HG02884 (cell line): ENCODE results near the gene PHF20.
"Not testable (repeated sequence)": the region's sequence is repeated elsewhere in the genome, so short reads cannot be mapped to it uniquely, and the experiment has no call there.

ENCODE experiments used
- ATAC-seq: cut with Tn5 transposase; IDR thresholded peaks from one replicate; pipeline ENCODE4 v1.9.1; 2021; ENCODE audit warnings: mild to moderate bottlenecking, moderate library complexity; ENCODE audit not compliant: unreplicated experiment

The PHF20 gene

DNA sequence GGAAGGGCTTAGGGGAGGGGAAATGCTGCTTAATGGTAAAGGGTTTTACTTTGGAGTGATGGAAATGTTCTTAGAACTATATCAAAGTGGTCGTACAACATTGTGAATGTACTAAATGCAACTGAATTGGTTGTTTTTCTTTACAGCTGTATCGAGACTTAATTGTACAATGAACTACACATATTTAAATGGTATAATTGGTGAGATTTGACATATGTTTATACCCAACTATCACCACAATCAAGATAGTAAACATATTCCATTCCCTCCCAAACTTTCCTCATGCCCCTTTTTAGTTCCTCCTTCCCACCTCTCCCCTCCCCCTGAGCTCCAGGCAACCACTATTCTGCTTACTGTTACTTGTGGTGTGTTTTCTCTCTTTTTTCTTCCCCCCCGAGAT, 138.4 kb downstream of the PHF20 start:
- no peak for ATAC-seq

DNA sequence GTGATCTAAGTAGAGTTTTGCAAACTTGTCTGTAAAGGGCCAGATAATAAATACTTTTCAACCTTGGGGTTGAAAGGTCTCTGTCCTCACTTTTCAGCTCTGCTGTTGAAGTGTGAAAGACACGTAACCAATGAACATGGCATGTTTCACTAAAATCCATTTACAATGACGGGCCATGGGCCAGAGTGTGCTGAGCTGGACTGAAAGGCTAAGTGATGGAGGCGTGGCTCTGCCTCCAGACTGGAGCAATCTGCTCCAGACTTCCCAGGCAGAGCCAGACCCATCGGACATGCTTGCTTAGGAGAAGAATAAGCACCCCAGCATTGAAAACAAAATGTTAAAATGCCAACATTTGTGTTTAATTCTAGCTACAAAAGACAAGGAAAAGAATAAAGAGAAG, 141.1 kb downstream of the PHF20 start:
- no peak for ATAC-seq

DNA sequence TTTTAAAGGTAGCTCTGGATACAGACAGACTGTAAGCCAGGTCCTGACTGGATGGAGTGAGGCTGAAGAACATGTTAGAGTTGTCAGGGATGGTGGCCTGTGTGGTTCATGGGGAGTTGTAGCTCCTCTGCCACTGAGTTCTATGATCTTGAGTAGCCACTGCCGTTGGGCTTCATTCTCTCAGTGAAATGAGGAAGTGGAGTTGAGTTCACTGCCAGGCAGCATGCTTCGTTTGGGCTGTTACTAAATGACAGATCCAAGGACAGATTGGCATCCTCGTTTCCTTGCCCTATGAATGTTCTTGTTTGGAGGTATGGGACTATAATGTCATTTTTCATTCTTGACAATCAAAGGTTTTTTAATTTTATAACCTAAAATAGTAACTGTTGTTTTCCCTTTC, 145.3 kb downstream of the PHF20 start:
- no peak for ATAC-seq

DNA sequence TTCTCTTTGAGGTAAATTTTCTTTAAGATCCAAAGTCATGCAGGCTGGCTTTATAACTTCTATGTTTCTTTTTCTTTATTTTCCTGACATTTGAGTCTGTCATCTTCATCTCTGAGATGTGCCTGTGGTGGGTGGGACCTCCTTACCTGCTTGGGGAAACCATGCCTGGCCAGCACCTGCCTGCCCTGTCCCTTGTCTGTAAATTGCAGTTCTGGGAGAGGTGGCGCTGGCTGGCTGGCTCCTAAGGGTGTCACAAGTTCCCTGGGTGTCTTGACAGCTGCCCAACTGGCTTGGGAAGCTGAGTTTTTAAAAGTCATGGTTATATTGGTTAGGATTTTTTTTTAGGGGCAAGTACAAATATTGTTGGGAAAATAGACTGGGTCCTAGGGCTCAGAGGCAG, 146.2 kb downstream of the PHF20 start:
- no peak for ATAC-seq

DNA sequence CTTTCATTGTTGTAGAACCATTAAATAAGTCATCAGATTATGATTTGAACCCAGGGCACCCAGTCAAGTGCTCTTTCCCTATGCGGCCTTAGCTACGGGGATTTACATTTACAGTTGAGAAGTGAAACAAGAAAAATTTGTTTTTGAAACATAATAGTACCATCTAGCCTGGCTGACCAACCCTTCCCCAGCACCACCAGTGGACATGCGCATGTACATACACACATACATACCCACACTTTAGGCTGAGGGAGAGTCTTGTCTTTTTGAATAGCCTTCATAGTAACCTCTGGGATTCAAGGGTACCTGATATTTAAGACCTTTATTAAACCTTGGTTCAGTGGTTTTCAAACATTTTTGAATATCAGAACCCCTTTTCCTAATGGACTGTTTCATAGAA, 148.7 kb downstream of the PHF20 start:
- ATAC-seq: no peak

DNA sequence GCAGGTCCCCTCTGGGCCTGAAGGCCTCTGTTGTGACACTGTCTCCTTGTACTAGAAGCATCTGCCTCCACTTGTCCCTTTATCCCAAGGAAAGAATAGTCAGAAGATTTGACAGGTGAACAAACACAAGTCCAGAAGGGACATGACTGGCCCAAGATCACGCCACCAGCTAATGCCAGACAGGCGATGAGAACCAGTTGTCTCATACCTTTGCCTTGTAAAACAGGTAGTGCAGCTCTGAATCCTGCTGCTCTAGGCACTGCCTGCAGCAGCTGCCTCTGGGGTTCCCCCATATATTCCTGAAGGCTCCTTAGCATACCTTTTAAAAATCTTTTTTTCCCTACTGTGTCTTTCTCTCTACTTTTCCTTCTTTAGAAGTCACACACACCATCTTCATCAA, 157.5 kb downstream of the PHF20 start:
- no peak for ATAC-seq

DNA sequence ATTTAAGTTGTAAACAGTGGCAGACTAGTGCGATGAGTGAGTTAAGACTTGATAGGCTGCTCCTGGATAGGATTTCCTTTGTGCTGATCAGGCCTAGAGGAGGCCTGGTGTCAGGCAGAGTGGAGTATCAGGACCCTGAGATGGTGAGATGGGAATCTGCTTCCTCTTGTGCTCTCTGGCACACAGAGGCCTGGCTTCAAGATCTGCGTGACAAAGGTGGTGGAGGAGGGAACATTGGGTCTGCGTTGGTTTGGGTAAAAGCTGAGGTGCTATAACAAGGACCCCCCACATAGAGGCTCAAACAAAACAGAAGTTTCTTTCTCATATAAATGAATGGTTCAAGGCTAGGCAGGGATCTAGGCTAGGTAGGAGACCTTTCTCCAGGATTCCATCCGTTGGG, 162.2 kb downstream of the PHF20 start:
- no peak for ATAC-seq

DNA sequence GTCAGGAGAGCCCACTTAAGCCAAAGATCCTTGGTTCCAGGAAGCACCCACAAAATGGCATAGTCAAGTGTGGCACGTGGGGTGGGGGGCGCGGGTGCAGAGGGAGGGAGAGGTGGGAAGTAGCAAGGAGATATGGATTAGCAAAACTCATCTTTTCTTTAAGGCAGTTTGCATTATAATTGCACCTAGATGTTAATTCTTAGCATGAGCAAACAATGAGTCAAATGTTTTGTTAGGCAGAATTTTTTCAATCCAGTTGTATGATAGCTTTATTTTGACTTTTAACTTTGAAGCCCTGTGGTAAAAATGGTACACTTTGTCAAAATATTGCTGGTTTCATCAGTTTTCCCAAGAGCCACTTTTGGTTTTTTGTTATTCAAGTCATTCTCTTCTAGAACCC, 167.4 kb downstream of the PHF20 start:
- no peak for ATAC-seq

DNA sequence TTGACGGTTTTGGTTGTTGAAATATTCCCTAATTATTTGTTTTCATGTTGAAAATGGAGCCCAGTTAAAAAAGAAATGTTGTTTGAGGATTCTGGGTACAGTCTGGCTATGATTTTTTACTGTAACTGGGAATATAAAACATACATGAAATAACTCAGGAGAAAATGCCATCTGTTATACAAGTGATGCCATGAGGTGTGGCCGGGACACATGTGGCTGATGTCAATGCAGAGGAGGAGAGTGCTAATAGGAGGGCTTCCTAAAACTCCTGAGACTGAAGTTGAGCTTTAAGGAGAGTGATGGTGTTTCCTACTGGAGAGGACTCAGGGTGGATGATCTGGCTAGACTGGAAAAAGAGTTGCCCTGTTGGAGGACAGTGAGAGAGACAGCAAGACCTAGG, 169.8 kb downstream of the PHF20 start:
- no peak for ATAC-seq

DNA sequence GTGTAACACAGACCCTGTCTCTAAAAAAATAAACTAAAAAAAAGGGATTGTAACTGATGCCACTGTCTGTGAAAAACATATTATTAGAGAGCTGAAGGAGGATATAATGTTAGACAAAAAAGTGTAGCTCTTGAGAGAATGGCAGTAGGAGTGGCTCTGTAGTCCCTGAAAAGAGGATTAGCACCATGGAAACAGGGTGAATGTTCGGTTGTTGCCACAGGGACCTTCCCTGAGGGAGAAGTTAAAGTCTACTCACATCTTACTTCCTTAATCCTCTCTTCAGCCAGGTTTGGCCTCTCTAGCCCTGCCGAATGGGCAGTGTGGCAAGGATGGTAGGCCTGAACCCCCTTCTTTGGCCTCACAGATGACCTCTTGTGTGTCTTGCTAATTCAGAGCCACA, 170.4 kb downstream of the PHF20 start:
- ATAC-seq: no peak

DNA sequence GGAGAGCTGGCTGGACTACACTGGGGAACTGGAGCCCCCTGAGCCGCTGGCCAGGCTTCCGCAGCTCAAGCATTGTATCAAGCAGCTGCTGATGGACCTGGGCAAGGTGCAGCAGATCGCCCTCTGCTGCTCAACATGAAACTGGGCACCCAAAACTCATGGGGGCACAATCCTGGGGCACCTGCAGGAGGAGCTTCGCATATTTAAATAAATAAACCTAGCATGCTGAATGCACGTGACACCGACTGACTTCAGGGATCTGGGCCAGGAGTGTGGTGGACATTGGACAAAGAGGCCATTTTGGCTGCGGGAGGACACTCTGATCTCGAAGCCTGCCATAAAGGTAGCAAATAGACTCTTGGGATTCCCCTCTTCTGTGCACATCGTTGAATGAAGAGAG, 175.7 kb downstream of the PHF20 start:
- ATAC-seq: no peak

DNA sequence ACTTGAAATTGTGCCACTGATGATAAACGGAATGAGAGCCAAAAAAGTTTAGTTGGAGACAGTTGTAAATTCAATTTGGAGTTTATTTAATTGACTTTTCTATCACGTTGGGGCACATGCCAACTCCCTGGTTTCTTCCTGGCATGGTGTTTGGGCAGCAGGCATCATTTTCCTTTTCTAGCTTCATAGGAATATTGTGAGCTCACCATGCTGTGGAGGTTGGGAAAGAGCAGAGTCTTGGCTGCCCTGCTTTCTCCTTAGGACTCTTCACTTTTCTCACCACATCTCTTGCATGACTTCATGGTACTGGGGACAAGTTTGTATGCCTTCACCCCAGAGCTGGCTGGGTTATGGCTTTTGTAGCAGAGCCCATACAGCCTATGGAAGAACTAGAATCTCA, 176.1 kb downstream of the PHF20 start:
- no peak for ATAC-seq

DNA sequence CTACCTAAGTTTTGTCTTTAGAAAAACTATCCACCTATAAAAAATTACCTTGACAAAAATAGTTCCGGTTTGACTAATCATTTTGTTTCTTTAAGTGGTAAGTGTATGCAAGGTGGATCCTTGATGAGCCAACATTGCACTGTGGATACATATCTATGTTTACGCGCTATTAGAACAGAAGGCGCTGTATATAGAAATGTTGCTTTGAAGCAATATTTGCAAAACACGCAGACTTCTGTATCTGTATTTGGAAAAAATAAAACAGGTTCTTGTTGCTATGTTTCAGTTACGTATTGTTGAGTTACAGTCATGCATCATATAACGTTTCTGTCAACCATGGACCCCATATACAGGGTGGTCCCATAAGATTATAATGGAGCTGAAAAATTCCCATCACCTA, 178.3 kb downstream of the PHF20 start:
- no peak for ATAC-seq

DNA sequence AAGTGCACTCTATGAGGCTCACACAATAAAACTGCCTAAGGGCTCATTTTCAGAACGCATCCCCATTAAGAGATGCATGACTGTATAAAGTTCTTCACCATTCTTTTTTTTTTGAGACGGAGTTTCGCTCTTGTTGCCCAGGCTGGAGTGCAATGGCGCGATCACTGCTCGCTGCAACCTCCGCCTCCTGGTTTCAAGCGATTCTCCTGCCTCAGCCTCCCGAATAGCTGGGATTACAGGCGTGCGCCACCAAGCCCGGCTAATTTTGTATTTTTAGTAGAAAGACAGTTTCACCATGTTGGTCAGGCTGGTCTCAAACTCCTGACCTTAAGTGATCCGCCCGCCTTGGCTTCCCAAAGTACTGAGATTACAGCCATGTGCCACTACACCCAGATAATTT, 180.3 kb downstream of the PHF20 start:
- ATAC-seq: not testable (repeated sequence)

DNA sequence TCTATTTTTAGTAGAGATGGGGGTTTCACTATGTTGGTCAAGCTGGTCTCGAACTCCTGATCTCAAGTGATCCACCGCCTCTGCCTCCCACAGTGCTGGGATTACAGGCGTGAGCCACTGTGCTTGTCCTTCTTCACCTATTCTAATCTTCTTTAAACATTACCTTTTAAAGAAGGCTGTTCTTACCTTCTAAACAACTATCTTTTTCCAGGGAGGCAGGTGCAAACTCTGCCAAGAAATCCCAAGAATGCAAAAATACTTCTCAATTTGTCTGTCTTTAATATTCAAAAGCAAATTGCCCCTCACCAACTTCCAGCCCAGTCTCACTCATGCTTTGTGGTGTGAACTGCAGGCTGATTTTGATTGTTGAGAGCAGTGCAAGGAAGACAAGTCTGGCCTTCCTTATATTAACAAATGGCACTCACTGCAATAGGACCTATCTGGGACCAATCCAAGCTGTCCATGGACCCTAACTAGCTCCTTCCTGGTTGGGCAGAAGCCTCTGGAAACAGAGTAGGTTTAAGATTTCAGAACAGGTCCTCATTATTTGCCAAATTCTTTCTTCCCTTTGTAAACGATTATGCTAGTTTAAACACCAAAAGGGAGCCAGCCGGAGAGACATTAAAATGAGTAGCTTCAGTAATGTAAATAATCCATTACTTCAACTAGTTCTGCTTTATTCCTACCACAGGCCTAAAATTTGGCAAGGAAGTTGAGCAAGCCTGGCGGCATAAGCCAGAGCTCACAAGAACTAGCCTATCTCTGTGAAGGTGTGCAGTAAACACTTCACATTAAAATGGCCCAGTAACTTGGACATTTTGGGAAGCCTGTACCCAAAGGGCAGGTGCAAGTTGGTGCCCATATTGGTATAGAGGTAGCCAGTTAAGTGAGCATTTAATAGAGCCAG, 180.9 kb downstream of the PHF20 start:
- no peak for ATAC-seq

DNA sequence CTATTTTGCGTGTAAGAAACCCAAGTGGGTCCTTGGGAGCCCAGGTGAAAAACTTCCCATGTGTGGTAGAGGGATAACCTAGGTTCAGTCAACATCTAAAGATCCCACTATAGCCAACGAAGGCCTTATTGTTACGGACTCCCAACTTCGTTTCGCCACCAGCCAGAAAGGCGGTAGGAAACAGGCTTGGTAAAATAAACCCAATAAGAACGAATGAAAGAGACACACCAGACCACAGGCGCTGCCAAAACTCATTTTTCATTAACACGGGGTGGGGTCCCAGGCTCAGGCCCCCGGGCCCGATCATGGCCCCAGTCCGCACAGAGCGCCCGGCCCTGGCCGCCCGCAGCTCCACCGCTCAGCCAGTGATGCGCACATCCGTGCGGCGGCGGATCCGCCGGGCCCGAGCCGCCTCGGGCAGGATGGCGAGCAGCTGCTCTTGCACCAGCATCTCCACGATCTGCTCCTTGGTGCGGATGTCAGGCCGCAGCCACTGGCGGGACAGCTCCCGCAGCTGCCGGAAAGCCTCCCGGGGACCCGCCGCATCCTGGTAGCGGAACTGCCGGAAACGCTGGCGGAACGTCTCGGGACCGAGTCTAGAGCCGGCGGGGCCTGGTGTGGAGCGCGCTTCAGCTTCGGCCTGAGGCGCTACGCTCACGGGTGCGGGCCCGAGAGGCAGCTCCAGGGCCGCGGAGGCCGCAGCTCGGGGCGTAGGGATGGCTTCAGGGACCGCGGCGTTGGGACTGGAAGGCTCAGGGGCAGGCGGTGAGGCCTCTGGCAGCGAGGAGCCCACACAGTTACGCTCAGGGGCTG, 181.8 kb downstream of the PHF20 start:
- peak; percentile 5 for ATAC-seq

DNA sequence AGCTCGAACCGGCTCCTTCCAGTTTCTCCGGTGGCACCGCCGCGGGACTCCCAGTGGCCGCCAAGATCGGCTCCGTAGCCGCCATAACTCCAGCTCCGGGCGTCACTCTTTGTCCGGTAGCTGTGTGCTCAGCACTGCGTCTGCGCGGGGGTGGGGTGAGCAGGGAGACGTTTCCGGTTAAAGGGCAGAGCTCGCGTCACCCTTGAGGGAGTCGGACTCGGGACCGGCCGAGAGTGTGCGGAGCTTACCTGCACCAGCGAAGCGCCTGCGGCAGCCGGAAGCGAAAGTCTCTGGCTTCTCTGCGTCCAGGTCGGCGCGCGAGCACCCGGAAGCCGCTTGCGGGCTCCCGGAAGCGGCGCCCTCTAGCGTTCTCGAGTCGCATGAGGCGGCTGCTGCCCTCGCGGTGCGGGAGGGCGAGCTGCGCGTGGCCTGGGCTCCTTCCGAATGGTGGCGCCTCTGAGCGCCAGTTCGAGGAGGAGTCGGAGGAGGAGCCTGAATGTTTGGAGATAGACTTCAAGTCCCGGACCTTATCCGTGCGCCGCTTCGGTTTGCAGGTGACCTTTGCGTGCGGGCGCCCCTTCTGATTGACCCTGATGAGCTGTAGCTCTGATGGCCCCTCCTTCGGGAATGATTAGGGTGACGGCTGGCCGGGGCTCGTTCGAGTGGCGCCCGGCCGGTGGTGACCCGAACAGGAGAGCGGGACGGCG, 182.5 kb downstream of the PHF20 start, which contains the start of gene SCAND1:
Gene SCAND1 (minus strand): TSS at position 303 of the 707 bp plus-strand sequence. CDS start 218 bp downstream, at position 85.
- ATAC-seq: peak; percentile 87

DNA sequence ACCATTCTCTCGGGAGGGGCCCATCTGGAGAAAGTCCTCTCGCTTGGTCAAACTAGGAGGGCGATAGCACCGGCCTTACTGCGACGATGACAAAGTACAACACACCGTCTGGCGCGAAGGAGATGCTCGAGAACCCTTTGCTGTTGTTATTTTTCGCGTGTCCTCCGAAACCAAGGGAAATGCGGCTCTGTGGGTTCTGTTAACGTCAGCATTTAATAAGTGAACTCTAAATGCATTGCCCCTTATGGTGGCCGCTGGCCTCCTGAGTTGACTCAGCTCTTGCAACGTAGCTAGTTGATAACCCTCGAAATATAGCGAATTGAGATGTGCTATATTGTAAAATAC, 183.1 kb downstream of the PHF20 start:
- ATAC-seq: no peak

DNA sequence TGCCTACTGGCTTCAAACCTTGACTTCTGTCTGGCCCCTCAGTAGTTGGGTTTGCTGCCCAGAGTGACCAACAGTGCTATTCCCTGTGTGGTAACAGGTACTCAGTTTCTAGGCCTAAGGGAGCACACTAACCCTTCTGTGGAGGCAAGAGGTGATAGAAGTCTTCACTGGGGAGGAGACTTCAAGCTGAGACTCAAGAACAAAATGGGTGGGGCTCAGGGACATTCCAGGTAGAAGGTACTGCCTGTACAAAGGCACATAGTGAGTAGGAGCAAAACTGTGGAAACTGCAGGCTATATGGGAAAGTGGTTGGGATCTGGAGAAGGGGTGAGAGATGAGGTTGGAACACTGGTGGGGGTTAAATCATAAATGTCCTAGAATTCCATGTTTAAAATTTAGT, 184.8 kb downstream of the PHF20 start:
- no peak for ATAC-seq

DNA sequence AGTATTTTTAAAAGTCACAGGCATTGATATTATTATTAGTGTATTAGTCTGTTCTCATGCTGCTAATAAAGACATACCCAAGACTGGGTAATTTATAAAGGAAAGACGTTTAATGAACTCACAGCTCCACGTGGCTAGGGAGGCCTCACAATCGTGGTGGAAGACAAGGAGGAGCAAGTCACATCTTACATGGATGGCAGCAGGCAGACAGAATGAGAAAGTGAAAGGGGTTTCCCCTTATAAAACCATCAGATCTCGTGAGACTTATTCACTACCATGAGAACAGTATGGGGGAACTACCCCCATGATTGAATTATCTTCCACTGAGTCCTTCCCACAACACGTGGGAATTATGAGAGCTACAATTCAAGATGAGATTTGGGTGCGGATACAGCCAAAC, 187.5 kb downstream of the PHF20 start:
- not testable (repeated sequence) for ATAC-seq

DNA sequence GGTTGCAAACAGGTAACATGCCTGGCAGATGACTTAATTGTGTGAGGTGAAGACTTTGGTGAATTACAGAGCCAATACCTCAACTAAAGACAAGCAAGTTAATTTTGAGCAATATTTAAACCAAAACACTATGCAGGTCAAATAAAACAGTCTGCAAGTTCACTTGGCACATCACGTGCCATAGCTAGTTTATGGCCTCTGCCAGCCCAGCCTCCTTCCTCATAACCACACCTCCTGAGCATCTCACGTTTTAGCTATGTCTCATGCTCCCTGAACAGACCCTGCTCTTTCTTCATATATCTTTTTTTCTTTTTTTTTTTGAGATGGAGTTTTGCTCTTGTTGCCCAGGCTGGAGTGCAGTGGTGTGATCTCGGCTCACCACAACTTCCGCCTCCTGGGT, 192.1 kb downstream of the PHF20 start:
- ATAC-seq: no peak
